Measurements from ENCODE around the gene MACC1. TPM values are rescaled to one million over a fixed set of nuclear protein-coding genes. Genes with fewer than 3 reads are reported as not detected.
"Not testable (repeated sequence)": the region's sequence is repeated elsewhere in the genome, so short reads cannot be mapped to it uniquely, and the experiment has no call there.

The MACC1 gene
- total RNA-seq, 1 donor from 2014 or later = 35.2 TPM

DNA sequence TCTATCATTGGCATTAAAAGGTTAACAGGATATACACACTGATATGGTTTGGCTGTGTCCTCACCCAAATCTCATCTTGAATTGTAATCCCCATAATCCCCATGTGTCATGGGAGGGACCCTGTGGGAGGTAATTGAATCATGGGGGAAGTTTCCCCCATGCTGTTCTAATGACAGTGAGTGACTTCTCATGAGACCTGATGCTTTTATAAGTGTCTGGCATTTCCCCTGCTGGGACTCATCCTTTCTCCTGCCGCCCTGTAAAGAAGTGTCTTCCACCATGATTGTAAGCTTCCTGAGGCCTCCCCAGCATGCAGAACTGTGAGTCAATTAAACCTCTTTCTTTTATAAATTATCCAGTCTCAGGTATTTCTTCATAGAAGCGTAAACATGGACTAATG, 9.4 kb downstream of the MACC1 start:
- DNase-seq (ENCODE audit: low spot score) = not testable (repeated sequence)

DNA sequence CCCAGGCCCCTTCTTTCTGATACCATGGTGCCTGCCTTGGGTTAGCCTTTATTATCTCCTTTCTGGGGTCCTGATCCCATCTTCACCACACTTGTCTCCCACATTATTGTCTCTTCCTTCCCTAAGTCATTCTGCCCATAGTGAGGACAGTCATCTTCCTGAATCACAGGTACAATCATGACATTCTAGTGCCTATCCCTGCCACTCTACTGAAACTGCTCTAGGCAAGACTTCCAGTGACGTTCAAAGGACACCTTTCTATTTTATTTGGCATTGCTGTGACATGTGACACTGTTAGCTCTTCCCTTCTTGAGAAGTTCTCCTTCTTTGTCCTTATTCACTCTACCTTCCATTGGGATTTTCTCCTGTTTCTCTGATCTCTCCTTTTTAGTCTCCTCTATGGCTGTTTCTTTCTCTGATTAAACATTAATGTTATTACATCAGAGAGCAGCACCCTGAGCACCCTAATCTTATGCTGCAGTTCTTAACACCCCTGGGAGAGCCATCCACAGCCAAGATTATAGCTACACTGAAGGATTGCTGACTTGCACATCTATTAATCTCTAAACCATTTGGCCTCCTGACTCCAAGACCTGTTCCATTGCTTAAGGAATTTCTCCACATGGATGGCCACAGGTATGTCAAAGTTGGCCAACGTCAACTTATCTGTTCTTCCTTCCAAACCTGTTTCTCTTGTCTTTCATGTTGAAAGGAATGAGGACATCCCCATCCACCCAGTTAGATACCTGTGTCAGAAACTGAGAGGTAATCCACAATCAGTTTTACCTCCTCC, 10.9 kb downstream of the MACC1 start:
- DNase-seq (ENCODE audit: low spot score) = no peak

DNA sequence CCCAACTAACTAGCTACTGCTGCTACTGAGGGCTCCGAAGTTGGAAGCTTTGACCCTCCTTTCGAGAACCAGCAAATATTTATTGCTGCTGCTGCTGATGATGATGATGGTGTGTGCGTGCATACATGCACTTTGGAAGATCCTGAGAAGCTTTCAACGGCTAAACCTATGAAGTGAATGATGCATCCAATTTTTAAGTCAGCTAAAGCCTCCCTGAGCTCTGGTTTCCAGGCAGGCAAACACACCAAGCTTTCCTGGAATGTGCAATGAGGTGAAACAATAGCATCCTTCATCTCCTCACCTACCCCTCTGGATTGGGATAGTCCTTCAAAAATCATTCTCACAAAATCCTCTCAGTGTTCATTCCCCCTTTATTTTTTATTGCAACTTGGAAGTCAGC, 13.9 kb downstream of the MACC1 start:
- no peak for DNase-seq (ENCODE audit: low spot score)

DNA sequence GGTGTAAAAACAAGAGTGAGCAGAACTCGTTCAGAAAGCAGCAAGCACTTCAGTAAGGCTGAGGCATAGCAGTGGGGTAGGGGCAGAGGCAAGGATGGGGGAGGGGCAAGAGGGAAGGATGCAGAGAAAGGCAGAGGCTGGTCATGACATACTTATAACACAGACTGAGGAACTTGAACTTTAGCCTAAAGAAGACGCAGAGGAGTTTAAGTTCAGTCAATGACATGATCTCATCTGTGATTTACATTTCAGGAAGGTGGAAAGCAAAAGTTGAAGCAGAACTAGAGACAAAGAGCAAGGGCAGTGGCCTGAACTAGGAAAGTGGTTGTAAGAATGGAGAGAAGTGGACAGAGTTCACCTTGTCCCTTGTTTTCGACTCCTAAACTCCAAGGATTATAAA, 15.8 kb downstream of the MACC1 start:
- DNase-seq (ENCODE audit: low spot score) = no peak

DNA sequence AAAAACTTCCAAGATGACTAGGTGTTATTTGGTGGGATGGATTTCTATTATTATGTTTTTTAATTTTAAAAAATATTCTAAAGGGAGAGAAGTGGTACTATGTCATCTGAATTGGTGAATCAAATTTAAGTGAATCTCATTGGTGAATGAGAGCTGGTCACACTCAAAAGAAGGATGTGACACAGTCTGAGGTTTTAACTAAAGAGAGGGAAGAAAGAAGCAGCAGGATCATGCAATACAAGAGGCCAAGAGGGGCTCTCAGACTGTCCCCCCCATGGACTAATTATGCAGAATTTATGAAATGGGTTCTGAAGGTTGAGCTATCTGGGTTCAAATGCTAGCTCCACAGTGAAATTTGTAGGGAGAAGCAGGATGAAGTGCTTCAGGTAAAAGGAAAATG, 16.2 kb downstream of the MACC1 start:
- no peak for DNase-seq (ENCODE audit: low spot score)

DNA sequence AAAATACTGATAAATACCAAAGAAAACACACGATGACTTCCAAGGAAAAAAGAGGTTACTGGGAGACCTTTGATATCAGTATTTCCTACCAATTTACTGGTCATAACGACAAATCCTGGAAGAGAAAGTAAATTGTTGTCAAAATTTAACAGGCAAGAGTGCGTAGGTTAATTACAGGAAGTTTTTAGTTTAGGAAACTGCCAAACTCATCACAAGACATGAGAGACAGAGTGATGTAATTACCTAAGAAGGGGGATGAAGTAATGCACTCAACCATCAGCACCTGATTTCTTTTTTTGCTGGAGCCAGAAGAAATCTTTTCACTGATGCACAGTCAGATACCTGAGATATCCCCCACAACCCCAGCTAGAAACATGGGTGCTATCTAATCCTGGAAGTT, 16.8 kb downstream of the MACC1 start:
- DNase-seq (ENCODE audit: low spot score) = no peak

DNA sequence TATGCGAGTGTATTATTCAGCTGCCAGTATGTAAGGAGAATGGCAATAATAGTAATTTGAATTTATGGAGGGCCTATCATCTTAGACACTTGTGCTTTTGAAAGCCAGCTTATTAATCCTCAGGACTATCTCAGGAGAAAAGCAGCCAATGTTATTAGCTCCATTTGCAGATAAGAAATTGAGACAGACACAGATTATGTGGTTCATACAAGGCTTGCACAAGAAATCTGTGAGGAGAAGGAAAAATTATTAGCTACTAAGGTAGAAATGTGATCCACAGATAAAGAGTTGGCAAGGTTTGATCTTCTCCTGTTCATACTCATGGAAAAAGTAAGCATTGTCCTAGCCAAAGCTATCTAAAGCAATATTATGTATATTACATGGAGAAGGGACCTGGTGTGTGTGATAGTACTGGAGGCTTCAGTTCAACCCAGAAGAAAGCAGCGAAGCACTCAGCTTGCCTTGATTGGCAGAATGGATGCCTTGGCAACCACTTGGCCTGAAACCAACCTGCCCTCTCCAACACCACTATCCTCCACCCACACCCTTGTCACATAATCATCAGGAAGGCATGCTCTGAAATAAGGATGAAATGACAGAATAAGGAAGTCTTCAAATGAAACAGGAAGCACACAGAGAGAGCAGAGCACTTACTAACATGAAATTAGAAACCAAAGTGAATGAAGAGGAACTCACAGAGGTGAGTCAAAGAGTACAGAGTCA, 18.0 kb downstream of the MACC1 start:
- peak; percentile 56 for DNase-seq (ENCODE audit: low spot score)

DNA sequence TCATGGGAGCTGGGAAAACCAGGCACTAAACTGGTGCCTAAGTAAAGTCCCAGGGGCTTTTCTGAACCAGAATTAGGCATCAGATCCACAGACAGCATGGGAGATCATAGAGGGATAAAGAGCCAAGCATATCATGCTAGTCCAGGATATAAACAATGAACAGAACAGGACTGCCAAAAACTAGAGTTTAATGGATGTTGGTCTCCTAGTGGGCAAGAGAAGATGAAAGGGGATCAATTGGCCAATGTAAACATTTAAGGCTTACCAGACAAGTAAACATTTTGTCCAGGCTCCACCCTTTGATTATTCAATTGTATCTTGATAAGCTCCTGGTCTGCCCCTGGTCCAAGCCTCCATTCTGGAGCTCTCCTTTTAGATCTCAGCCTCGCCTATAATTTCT, 18.9 kb downstream of the MACC1 start:
- DNase-seq (ENCODE audit: low spot score) = no peak

DNA sequence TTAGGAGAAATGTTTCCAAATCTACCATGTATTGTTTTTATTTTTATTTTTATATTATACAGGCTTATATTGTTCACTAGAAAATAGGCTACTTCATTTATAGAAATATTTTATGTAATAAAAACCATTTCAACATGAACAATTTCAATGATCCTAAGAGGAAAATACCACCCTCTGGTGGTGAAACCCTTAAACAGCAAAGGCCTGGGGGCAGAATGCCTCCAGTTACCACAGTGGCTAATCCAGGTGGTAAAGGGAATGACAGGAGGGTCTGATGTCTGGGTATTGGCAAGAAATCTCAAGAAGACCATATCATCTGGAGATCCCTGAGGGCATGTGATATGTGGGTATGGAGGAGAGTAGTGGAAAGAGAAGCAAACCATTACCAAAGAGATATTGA, 19.3 kb downstream of the MACC1 start:
- no peak for DNase-seq (ENCODE audit: low spot score)

DNA sequence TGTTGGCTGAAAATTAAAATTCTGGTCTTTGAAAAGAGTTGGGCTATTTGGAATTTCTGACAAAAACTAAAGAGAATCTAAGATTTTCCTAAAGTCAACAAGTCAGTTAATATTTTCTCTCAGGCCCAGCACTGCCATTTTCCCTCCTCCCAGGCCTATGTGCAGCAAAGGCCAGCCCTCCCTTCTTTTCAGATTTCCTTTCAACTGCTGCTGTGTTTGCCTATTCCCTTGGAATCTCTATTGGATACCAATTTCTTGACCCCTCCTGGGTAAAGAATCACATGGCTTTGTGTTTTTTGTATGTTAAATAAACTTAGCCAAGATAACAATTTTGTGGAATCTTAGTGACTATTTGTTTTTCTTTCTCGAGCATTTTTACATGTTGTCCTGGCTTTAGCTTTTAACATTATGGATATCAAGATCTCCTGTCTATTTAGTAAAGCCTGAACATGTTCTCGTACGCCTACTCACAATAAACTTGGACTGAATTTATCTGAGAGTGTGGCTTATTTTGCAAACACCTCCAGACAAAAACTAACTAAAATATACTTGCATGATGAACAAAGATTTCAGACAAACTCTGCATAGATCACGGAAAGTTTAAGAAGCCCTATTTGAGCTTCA, 19.9 kb downstream of the MACC1 start:
- no peak for DNase-seq (ENCODE audit: low spot score)

DNA sequence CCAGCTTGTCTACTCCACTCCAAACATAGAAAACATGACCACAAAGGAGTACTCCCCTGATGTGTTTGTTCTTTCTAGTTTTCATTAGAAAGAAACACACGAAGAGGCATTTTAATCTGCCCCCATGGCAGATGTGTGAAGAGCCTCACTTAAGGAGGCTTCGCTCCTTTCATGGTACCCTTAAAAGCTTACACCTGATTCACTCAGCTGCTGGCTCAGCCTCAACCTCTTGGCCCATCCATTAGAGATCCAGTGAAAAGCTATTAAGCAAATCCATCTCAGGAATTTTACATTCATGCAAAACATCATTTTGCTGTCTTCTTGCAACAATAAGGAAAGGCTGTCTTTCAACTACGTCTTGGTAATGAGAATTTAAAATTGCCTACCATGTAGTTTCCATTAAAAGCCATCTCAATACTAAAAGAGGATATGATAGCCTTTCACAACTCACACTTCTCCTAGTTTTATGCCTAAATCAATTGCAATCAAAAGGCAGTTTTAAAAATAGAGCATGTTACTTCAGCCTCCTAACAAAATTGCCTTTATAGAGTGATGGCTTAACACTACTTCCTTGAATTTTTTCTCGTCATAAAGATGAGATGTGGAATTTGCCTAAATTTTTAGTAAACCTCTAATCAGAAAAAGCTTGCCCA, 22.7 kb downstream of the MACC1 start:
- DNase-seq (ENCODE audit: low spot score) = no peak

DNA sequence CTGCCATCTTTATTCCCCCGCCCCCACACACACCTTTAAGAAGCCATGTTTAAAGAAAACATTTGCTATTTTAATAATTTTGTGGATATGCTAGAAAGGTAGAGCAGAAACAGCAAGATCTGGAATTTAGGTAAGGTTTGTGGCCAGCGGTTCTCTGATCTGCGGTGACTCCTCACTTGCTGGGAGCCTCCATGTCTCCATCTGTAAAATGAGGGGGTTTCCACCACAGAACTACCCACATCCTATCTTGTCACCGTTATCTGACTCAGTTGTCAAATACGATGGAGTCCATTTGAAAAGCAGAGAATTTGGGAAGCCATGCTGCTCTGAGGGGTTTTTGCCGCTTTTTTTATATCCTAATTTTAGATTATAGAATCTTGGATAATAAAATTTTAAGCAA, 23.3 kb downstream of the MACC1 start:
- DNase-seq (ENCODE audit: low spot score) = no peak

DNA sequence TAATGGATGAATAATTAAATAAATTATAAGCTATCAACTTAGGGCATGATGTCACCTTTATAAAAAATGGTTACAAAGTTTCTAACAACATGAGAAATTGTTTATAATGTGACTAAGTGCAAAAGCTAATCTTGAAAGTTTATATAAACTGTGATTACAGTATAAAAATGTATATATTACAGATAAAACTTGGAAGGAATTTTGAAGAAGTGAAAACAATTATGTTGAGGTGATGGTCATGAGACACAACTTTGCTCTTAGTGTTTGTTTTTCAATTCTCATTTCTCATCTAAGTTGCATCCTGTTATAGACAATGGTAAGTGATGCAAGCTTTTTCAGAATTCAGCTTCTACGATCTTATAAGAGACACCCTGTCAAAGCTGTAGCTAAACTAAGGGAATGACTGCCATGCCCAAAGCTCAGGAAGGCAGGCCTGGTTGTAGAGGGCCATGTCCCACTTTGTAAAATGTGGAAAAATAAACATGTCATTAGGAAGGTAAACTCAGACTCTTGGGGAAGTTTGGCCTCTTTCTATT, 23.9 kb downstream of the MACC1 start:
- no peak for DNase-seq (ENCODE audit: low spot score)

DNA sequence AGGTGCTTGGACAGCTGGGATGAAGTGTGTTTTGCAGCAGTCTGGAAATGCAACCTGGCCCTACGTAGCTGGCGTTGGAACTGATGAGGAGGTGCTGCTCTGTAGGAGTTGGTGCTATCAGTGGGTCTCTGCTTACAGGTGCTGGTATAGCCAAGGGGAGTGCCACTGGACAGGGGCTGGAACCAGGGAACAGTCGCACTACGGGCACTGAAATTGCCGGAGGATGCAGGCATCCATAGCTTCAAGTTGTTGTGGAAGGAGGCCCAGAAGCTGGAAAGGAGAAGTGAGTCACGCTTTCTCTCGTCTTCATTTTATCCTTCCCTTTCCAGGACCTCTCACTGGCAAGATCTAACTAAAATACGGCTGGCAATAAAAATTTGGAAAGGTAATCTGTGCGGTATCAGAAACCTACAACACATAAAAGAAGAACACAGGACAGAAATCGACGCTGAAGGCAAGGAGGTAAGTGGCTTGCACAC, 25.8 kb downstream of the MACC1 start:
- no peak for DNase-seq (ENCODE audit: low spot score)

DNA sequence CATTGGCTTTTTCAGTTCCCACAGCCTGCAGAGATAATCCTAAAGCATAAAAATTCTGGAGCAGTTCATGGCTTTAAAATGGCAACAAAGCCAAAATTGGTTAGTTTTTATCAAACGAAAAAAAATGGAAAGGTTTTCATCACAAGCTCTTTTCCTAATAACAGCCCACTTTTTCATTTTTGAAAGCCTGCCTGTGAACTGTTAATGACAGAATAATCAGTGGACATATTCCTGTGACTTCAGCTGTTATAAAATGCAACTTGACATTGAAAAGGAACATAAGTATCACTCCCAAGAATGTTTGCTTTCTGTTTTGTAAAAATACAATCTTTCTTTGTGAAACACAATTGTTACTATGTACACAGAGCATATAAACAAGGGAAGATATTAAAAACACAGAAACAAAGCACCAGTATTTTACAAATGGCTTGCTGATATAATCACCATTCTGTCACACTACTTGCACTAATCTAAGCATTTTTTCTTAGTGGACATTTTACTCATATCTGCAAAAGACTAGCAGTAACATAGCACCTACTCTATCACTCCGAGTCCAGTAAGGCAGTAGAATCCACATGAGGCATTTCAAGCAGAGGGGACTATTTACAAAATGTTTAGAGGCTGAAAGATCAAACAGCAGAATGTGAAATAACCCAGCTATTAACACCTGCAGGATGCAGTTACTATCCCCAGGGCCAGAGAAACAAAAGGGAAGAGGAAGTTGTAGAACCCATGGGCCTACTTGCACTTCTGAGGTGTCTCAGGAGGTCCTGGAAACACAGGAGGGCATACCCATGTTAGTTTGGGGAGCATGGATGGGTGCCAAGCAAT, 26.4 kb downstream of the MACC1 start:
- DNase-seq (ENCODE audit: low spot score) = no peak

DNA sequence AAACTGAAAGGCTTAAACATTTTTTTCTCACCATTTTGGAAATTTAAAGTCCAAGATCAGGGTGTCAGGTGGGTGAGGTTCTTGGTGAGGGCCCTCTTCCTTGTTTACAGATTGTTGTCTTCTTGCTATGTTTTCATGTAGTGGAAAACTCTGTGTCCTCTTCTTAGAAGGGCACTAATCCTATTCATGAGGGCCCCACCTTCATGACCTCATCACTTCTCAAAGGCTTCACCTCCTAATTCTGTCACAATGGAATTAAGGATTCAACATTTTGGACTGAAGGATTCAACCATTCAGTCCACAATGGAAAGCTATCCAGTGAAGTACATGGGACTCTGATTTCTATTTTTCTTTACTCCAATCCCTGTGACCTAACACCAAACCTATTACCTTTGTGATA, 27.3 kb downstream of the MACC1 start:
- DNase-seq (ENCODE audit: low spot score) = no peak

DNA sequence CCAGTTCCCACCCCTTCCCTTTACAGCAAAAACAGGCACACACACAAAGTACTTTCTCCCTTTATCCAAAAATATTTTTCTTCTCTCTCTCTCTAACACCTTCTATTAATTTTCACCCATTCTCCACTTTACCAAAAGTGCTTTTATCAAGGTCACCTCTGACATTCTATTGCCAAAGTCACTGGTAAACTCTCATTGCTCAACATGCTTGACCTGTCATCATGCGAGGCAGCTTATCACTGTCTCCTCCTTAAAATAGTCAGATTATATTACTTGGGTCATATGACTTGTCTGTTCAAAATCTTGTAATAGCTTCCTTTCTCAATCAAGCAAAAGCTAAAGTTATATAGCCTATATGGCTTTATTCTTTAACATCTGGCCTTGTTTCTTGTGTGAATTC, 28.6 kb downstream of the MACC1 start:
- DNase-seq (ENCODE audit: low spot score) = no peak

DNA sequence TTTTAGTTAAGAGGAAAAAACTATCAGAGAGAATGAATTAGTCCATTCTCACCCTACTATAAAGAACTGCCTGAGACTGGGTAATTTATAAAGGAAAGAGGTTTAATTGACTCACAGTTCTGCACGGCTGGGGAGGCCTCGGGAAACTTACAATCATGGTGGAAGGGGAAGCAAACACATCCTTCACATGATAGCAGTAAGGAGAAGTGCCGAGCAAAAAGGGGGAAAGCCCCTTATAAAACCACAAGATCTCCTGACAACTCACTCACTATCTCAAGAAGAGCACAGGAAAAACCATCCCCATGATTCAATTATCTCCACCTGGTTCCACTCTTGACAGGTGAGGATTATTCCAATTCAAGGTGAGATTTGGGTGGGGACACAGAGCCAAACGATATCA, 29.3 kb downstream of the MACC1 start:
- not testable (repeated sequence) for DNase-seq (ENCODE audit: low spot score)

DNA sequence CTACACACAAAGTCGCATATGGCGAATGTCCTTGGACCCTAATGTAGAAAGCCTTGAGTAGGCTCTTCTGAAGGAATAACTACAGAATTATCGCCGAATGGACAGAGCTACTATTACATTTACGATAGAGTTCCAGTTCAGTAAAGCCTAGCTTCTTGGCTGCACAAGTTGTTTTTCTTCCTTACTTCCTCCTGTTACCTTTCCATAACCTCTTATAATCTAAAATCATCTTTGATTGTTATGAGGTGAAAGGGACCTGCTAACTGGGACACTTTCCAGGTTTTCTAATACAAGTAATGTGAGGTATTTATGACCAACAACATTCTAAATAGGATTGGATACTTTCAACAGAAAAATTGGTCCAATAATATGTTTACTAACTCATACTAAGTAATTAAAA, 31.2 kb downstream of the MACC1 start:
- DNase-seq (ENCODE audit: low spot score) = no peak

DNA sequence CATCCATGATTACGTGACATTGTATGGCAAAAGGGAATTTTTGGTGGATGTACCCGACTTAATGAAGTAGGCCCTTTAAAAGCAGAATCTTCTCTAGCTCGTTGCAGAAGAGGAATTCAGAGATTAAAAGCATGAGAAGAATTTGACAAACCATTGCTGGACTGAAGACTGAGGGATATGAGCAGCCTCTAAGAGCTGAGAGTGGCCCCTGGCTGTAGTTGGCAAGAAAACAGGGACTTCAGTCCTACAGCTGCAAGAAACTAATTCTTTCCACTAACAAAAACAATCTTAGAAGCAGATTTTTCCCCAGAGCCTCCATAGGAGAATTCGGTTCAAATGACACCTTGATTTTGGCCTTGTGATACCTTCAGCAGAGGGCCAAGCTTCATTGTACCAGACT, 34.1 kb downstream of the MACC1 start:
- DNase-seq (ENCODE audit: low spot score) = no peak

DNA sequence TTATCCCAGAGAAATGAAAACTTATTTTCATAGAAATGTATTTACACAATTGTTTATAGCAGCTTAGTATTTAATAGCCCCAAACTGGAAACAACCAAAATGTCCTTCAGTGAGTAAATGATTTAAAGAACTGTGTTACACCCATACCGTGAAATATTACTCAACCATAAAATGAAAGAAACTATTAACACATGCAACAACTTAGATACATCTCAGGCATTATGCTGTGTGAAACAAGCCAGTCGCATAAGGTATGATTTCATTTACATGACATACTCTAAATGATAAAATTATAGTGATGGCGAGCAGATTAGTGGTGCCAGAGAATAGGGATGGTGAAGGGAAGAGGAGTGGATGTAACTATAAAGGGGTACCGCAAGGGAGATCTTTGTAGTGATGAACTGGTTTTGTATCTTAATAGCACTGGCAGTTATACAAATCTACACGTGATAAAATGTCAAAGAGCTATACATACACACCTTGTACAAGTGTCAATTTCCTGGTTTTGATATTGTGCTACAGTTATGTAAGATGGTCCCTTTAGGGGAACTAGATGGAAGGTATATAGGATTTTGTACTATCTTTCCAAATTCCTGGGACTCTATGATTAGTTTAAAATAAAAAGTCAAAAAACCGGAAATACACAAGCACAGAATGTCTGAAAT, 40.5 kb downstream of the MACC1 start:
- DNase-seq (ENCODE audit: low spot score) = no peak
